SK-N-SH (cell line): ENCODE results near the gene LRRIQ4. TPM values are rescaled to one million over a fixed set of nuclear protein-coding genes. Genes with fewer than 3 reads are reported as not detected.

Source experiments
- CTCF ChIA-PET: fragments of 300-600, 350-600 bp; formaldehyde crosslinking; extraction: SDS; loops from one replicate; lab custom pipeline; 2021; lab: Yijun Ruan, JAX
- POLR2A ChIA-PET: fragments of 350-600 bp; sonication (Branson Sonifier 250); formaldehyde crosslinking; extraction: SDS; loops from one replicate; lab custom pipeline; 2020; ENCODE audit warnings: antibody characterized with exemption, inconsistent platforms; lab: Yijun Ruan, JAX
- DNase-seq: peaks from one replicate; pipeline ENCODE4 v3.0.0; 2012
- H2AFZ ChIP-seq: fragments of 200-600 bp; sonication (generic); 2 replicates; pipeline ENCODE4 v1.8.1; 2016; ENCODE audit warnings: antibody characterized with exemption, mild to moderate bottlenecking, low read depth
- H3F3A ChIP-seq: fragments of 200-600 bp; sonication (generic); replicated peaks from 2 replicates; pipeline ENCODE3; 2016; ENCODE audit warnings: antibody characterized with exemption, mild to moderate bottlenecking; ENCODE audit not compliant: insufficient read depth
- H3K27ac ChIP-seq, 2 experiments: fragments of 200-500 bp in 1 of 2; fragments of 200-600 bp in 1 of 2; sonication (Bioruptor generic) in 1 of 2; sonication (generic), shearing (Covaris generic) in 1 of 2; 2 replicates each; pipeline versions ENCODE4 v1.5.1 to v1.6.1; 2014 to 2016; ENCODE audit warnings: low read depth in 2 of 2, inconsistent platforms in 1 of 2, low read length in 1 of 2, mild to moderate bottlenecking in 1 of 2, mixed read lengths in 1 of 2
- H3K27me3 ChIP-seq: fragments of 200-600 bp; sonication (generic), shearing (Covaris generic); 2 replicates; pipeline ENCODE4 v1.6.1; 2016; ENCODE audit warnings: mixed run types; ENCODE audit not compliant: insufficient read depth
- H3K36me3 ChIP-seq, 2 experiments: fragments of 200-500 bp in 1 of 2; fragments of 200-600 bp in 1 of 2; sonication (Bioruptor generic) in 1 of 2; sonication (generic) in 1 of 2; replicated peaks in 1 of 2; 2 replicates each; pipeline versions ENCODE3 to v1.5.1; 2014 to 2016; ENCODE audit warnings: low read length in 1 of 2, mild to moderate bottlenecking in 1 of 2; ENCODE audit not compliant: insufficient read depth in 2 of 2, control insufficient read depth in 1 of 2
- H3K4me1 ChIP-seq, 2 experiments: fragments of 200-500 bp in 1 of 2; fragments of 200-600 bp in 1 of 2; sonication (Bioruptor generic) in 1 of 2; sonication (generic), shearing (Covaris generic) in 1 of 2; 2 replicates each; pipeline versions ENCODE4 v1.5.1 to v1.6.1; 2014 to 2016; ENCODE audit warnings: low read depth in 1 of 2, low read length in 1 of 2, mixed run types in 1 of 2; ENCODE audit not compliant: insufficient read depth in 2 of 2, control insufficient read depth in 1 of 2
- H3K4me2 ChIP-seq: fragments of 200-600 bp; sonication (generic), shearing (Covaris generic); 2 replicates; pipeline ENCODE4 v1.6.1; 2017; ENCODE audit warnings: mixed run types
- H3K4me3 ChIP-seq, 2 experiments: fragments of 200-500 bp in 1 of 2; fragments of 200-600 bp in 1 of 2; sonication (Bioruptor generic) in 1 of 2; sonication (generic), shearing (Covaris generic) in 1 of 2; 2 replicates each; pipeline versions ENCODE4 v1.5.1 to v1.8.1; 2014 to 2016; ENCODE audit warnings: low read depth in 2 of 2, inconsistent platforms in 1 of 2, low read length in 1 of 2, mild to moderate bottlenecking in 1 of 2, mixed read lengths in 1 of 2, moderate library complexity in 1 of 2
- H3K79me2 ChIP-seq: fragments of 200-600 bp; sonication (generic); 2 replicates; pipeline ENCODE4 v1.8.1; 2017; ENCODE audit warnings: mild to moderate bottlenecking; ENCODE audit not compliant: insufficient read depth
- H3K9ac ChIP-seq: fragments of 200-600 bp; sonication (generic); 2 replicates; pipeline ENCODE4 v1.6.1; 2017; ENCODE audit warnings: mixed run types
- H3K9me2 ChIP-seq: fragments of 200-600 bp; sonication (generic); 2 replicates; pipeline ENCODE4 v1.6.1; 2017; ENCODE audit warnings: mixed run types
- H3K9me3 ChIP-seq: fragments of 200-600 bp; sonication (generic); 2 replicates; pipeline ENCODE4 v1.6.1; 2017; ENCODE audit warnings: mixed run types, mild to moderate bottlenecking, moderate library complexity
- H4K20me1 ChIP-seq: fragments of 200-600 bp; sonication (generic); 2 replicates; pipeline ENCODE4 v1.6.1; 2017; ENCODE audit warnings: mild to moderate bottlenecking, mixed run types; ENCODE audit not compliant: insufficient read depth
- EP300 ChIP-seq, 2 experiments: IDR thresholded peaks; 2 replicates each; pipeline versions ENCODE4 v1.4.0 to v1.6.1; 2012; ENCODE audit warnings: borderline replicate concordance in 1 of 2, low read depth in 1 of 2, low read length in 1 of 2
- EZH2phosphoT487 ChIP-seq: fragments of 200-600 bp; sonication (generic); IDR thresholded peaks from 2 replicates; pipeline ENCODE4 v1.6.1; 2017; ENCODE audit warnings: low read depth, mixed run types, mild to moderate bottlenecking, antibody characterized with exemption, moderate library complexity, borderline replicate concordance
- FOXM1 ChIP-seq: IDR thresholded peaks from 2 replicates; pipeline ENCODE4 v1.4.0; 2012; ENCODE audit warnings: low read depth, mild to moderate bottlenecking
- GATA2 ChIP-seq: sonication (generic); formaldehyde crosslinking; IDR thresholded peaks from 2 replicates; pipeline ENCODE4 v1.5.0; 2020; ENCODE audit warnings: mild to moderate bottlenecking, missing genetic modification reagents
- MEF2A ChIP-seq: IDR thresholded peaks from 2 replicates; pipeline ENCODE4 v1.4.0; 2012; ENCODE audit warnings: low read depth, borderline replicate concordance
- NFIC ChIP-seq: IDR thresholded peaks from 2 replicates; pipeline ENCODE4 v1.4.0; 2012; ENCODE audit warnings: borderline replicate concordance
- REST ChIP-seq: IDR thresholded peaks from 2 replicates; pipeline ENCODE4 v1.6.1; 2012; ENCODE audit warnings: mild to moderate bottlenecking, low read depth, low read length, moderate library complexity
- SIN3A ChIP-seq: IDR thresholded peaks from 2 replicates; pipeline ENCODE4 v1.6.1; 2012; ENCODE audit warnings: low read depth, mild to moderate bottlenecking, low read length, moderate library complexity, borderline replicate concordance
- USF1 ChIP-seq: IDR thresholded peaks from 2 replicates; pipeline ENCODE4 v1.4.0; 2012; ENCODE audit warnings: low read depth, borderline replicate concordance
- YY1 ChIP-seq: IDR thresholded peaks from 2 replicates; pipeline ENCODE4 v1.4.0; 2012; ENCODE audit warnings: low read depth, mild to moderate bottlenecking
- ZBTB33 ChIP-seq: IDR thresholded peaks from 2 replicates; pipeline ENCODE4 v1.4.0; 2012; ENCODE audit warnings: low read depth, borderline replicate concordance
- WGBS: methylation state at CpG from one replicate; pipeline ENCODE4 v1.1.6; 2017; ENCODE audit warnings: low lambda C conversion rate; 5-methylcytosine and 5-hydroxymethylcytosine counted together
- polyA plus RNA-seq, 3 experiments: library from polyadenylated mRNA; depleted of rRNA; stranded (reverse); fragments of >200 nt; gene quantifications; 2 replicates each; pipeline ENCODE4 v1.2.3, GENCODE V29; 2012

LRRIQ4 gene
- polyA plus RNA-seq, 1 of the 3 experiments (the other 2 are of a cell fraction): not detected

GRCh38 chr3:169841171-169841570 is 28.5 kb downstream of the LRRIQ4 start (continued):
- TF ChIP-seq USF1 (no peak), SIN3A (no peak)

GRCh38 chr3:169842960-169843359 is 30.3 kb downstream of the LRRIQ4 start:
- 54% methylated on average over 3 of the region's 3 CpGs for WGBS
- Histone ChIP-seq H3K79me2 (no peaks in the 10 kb centered on the region), H3K4me2 (no peak overlapping the region), H4K20me1 (no peaks in the 10 kb centered on the region), H3K4me3 (no peak overlapping the region), H3K27me3 (no peaks in the 10 kb centered on the region), H3K9me3 (no peaks in the 10 kb centered on the region), H3F3A (no peaks in the 10 kb centered on the region), H3K36me3 (no peaks in the 10 kb centered on the region), H3K9me2 (no peaks in the 10 kb centered on the region), H2AFZ (no peak overlapping the region), H3K27ac (no peak overlapping the region), H3K9ac (no peak overlapping the region), H3K4me1 (peaks cover 0 to 4% of the 10 kb centered on the region in 2 experiments; a peak in 1 of 4 replicates)
- no peak for DNase-seq
- TF ChIP-seq FOXM1 (no peak), YY1 (no peak), USF1 (no peak), EP300 (IDR thresholded peaks at IDR 0.05; ENCODE audit: borderline replicate concordance in 1 of 2, low read depth in 1 of 2, low read length in 1 of 2) (no peak), GATA2 (CRISPR knock-in tag) (no peak), NFIC (no peak), MEF2A (no peak), ZBTB33 (no peak), EZH2phosphoT487 (no peak), REST (no peak)
- ChIA-PET CTCF (no interaction called here), POLR2A (no interaction called here)
